ENCODE data around the gene BRSK2. TPM values are rescaled to one million over a fixed set of nuclear protein-coding genes. Genes with fewer than 3 reads are reported as not detected.

The BRSK2 gene
- total RNA-seq, 2 donors from 2014 or later, result 0.81 to 1.0 TPM

- DNase-seq (ENCODE audit: low spot score), result no peak
- intact Hi-C loops (cut with DNase I), result loop anchor here in 1 of 2 donors (1.0 kb wide), 1 partner anchor 29 kb away; no protein-coding TSS in a partner anchor
Observed at GRCh38 chr11:1469911-1470680, 80.4 kb downstream of the BRSK2 start.

GRCh38 chr11:1470681-1471611 lies 81.2 kb downstream of the BRSK2 start:
- peak; percentile 58 for DNase-seq (ENCODE audit: low spot score)

GRCh38 chr11:1471736-1472135 lies 82.0 kb downstream of the BRSK2 start:
- peak; percentile 55 for DNase-seq (ENCODE audit: low spot score)
- intact Hi-C loops (cut with DNase I), result no loop called here

More at GRCh38 chr11:1470681-1471611, 81.2 kb downstream of the BRSK2 start:
- intact Hi-C loops (cut with DNase I), result loop anchor here in 1 of 2 donors (1.0 kb wide), 1 partner anchor 30 kb away; no protein-coding TSS in a partner anchor

- DNase-seq (ENCODE audit: low spot score), result peak; percentile 76
- intact Hi-C loops (cut with DNase I), result no loop called here
Observed at GRCh38 chr11:1472180-1473005, 82.7 kb downstream of the BRSK2 start.

- peak; percentile 66 for DNase-seq (ENCODE audit: low spot score)
- intact Hi-C loops (cut with DNase I), result no loop called here
Observed at GRCh38 chr11:1473011-1473628, 83.4 kb downstream of the BRSK2 start.

GRCh38 chr11:1473786-1474185 lies 84.1 kb downstream of the BRSK2 start:
- intact Hi-C loops (cut with DNase I), result no loop called here
- DNase-seq (ENCODE audit: low spot score), result peak; percentile 53

GRCh38 chr11:1475841-1476240 lies 86.1 kb downstream of the BRSK2 start:
- intact Hi-C loops (cut with DNase I), result no loop called here
- peak; percentile 57 for DNase-seq (ENCODE audit: low spot score)

GRCh38 chr11:1476940-1477736 lies 87.4 kb downstream of the BRSK2 start:
- peak; percentile 81 for DNase-seq (ENCODE audit: low spot score)
- intact Hi-C loops (cut with DNase I), result no loop called here

GRCh38 chr11:1478011-1478410 lies 88.3 kb downstream of the BRSK2 start:
- DNase-seq (ENCODE audit: low spot score), result peak; percentile 70
- intact Hi-C loops (cut with DNase I), result no loop called here

GRCh38 chr11:1478544-1478943 lies 88.8 kb downstream of the BRSK2 start:
- DNase-seq (ENCODE audit: low spot score), result peak; percentile 37
- intact Hi-C loops (cut with DNase I), result no loop called here

GRCh38 chr11:1479006-1479677 lies 89.4 kb downstream of the BRSK2 start:
- intact Hi-C loops (cut with DNase I), result no loop called here
- DNase-seq (ENCODE audit: low spot score), result peak; percentile 68

- intact Hi-C loops (cut with DNase I), result no loop called here
Observed at GRCh38 chr11:1479678-1480118, 90.0 kb downstream of the BRSK2 start.

GRCh38 chr11:1480191-1480554 lies 90.4 kb downstream of the BRSK2 start:
- intact Hi-C loops (cut with DNase I), result no loop called here
- DNase-seq (ENCODE audit: low spot score), result peak; percentile 68

More at GRCh38 chr11:1479678-1480118, 90.0 kb downstream of the BRSK2 start:
- peak; percentile 55 for DNase-seq (ENCODE audit: low spot score)

- DNase-seq (ENCODE audit: low spot score), result peak; percentile 78
- intact Hi-C loops (cut with DNase I), result no loop called here
Observed at GRCh38 chr11:1480555-1481482, 91.1 kb downstream of the BRSK2 start.

- intact Hi-C loops (cut with DNase I), result no loop called here
- DNase-seq (ENCODE audit: low spot score), result peak; percentile 66
Observed at GRCh38 chr11:1481483-1481825, 91.7 kb downstream of the BRSK2 start.

- intact Hi-C loops (cut with DNase I), result no loop called here
- peak; percentile 76 for DNase-seq (ENCODE audit: low spot score)
Observed at GRCh38 chr11:1481861-1482441, 92.2 kb downstream of the BRSK2 start.
